A673 (cell line): ENCODE results near the gene ANO2. TPM values are rescaled to one million over a fixed set of nuclear protein-coding genes. Genes with fewer than 3 reads are reported as not detected.

Experiments used
- BruUV-seq: library from RNA; stranded (reverse); fragments of 400-500 nt; replicated peaks from 2 replicates; lab custom pipeline; 2021; lab: Mats Ljungman, UMichigan
- CTCF ChIA-PET: fragments of 300-600 bp; sonication (Branson Sonifier 250); formaldehyde crosslinking; loops from one replicate; lab custom pipeline; 2022; ENCODE audit warnings: antibody characterized with exemption; lab: Charles Lee
- POLR2A ChIA-PET: fragments of 300-600 bp; sonication (Branson Sonifier 250); formaldehyde crosslinking; loops from one replicate; lab custom pipeline; 2022; ENCODE audit warnings: antibody characterized with exemption; ENCODE audit not compliant: low non-redundant PET; lab: Charles Lee
- DNase-seq: peaks from one replicate; pipeline ENCODE4 v3.0.0-alpha.2; 2015; ENCODE audit warnings: low spot score
- H3K27ac ChIP-seq: fragments of 200-600 bp; sonication (generic); 2 replicates; pipeline ENCODE4 v1.5.1; 2016; ENCODE audit warnings: mixed run types, low read depth, mild to moderate bottlenecking, mixed read lengths, antibody characterized with exemption, low read length; ENCODE audit not compliant: poor library complexity, severe bottlenecking
- H3K27me3 ChIP-seq: fragments of 200-600 bp; sonication (generic); replicated peaks from 2 replicates; pipeline ENCODE4 v1.6.1; 2017; ENCODE audit warnings: mixed run types, low read depth, mild to moderate bottlenecking, mixed read lengths, antibody characterized with exemption, low read length; ENCODE audit not compliant: insufficient read depth, poor library complexity
- H3K36me3 ChIP-seq: fragments of 200-600 bp; sonication (generic); 2 replicates; pipeline ENCODE4 v1.6.1; 2016; ENCODE audit warnings: mixed run types, mild to moderate bottlenecking, mixed read lengths, antibody characterized with exemption, low read length; ENCODE audit not compliant: insufficient read depth, poor library complexity, severe bottlenecking
- H3K4me1 ChIP-seq: fragments of 200-600 bp; sonication (generic); 2 replicates; pipeline ENCODE4 v1.6.1; 2017; ENCODE audit warnings: mixed run types, mild to moderate bottlenecking, mixed read lengths, antibody characterized with exemption, low read length; ENCODE audit not compliant: insufficient read depth, poor library complexity, severe bottlenecking
- H3K4me3 ChIP-seq: fragments of 200-600 bp; sonication (generic); 2 replicates; pipeline ENCODE4 v1.5.1; 2016; ENCODE audit warnings: low read depth, mixed run types, mild to moderate bottlenecking, mixed read lengths, low read length; ENCODE audit not compliant: poor library complexity, severe bottlenecking
- H3K9me3 ChIP-seq: fragments of 200-600 bp; sonication (generic); 2 replicates; pipeline ENCODE4 v1.6.1; 2016; ENCODE audit warnings: mixed run types, low read depth, mild to moderate bottlenecking, mixed read lengths, antibody characterized with exemption, low read length; ENCODE audit not compliant: poor library complexity, severe bottlenecking
- CTCF ChIP-seq: fragments of 300-800, 200-600 bp; sonication (generic); conservative IDR thresholded peaks from 2 replicates; pipeline ENCODE4 v1.5.1; 2017; ENCODE audit warnings: low read depth, mild to moderate bottlenecking, antibody characterized with exemption, low read length, moderate library complexity, mixed read lengths
- EZH2 ChIP-seq: fragments of 200-600 bp; sonication (generic); IDR thresholded peaks from 2 replicates; pipeline ENCODE4 v1.6.1; 2017; ENCODE audit warnings: borderline replicate concordance, low read depth, mild to moderate bottlenecking, mixed read lengths, antibody characterized with exemption, low read length; ENCODE audit not compliant: poor library complexity, severe bottlenecking
- intact Hi-C: fragments of 100-400 bp; cut with micrococcal nuclease; formaldehyde crosslinking; loops from one replicate; pipeline ENCODE4 v1.10.0; 2022; ENCODE audit not compliant: unreplicated experiment
- total RNA-seq: library from RNA; stranded (reverse); gene quantifications from 2 replicates; pipeline ENCODE4 v1.2.3, GENCODE V29; 2021

The ANO2 gene
- total RNA-seq, 1 experiment from 2014 or later, result not detected

- H3K36me3 ChIP-seq, result no peaks in the 10 kb centered on the region
- peaks cover 22% of the 10 kb centered on the region for H3K27me3 ChIP-seq
- ChIA-PET POLR2A (no interaction called here), CTCF (no interaction called here)
- DNase-seq, result no peak
- H3K4me3 ChIP-seq, result no peak overlapping the region
- intact Hi-C loops, result no loop called here
- no peaks in the 10 kb centered on the region for H3K4me1 ChIP-seq
- no peak overlapping the region for H3K27ac ChIP-seq
- TF ChIP-seq CTCF, result no peak
- no peak for TF ChIP-seq EZH2
- BruUV-seq, result no TSS peak
- H3K9me3 ChIP-seq, result no peaks in the 10 kb centered on the region
These were observed 429.6 kb downstream of the ANO2 start for GRCh38 chr12:5515458-5515857.

DNA sequence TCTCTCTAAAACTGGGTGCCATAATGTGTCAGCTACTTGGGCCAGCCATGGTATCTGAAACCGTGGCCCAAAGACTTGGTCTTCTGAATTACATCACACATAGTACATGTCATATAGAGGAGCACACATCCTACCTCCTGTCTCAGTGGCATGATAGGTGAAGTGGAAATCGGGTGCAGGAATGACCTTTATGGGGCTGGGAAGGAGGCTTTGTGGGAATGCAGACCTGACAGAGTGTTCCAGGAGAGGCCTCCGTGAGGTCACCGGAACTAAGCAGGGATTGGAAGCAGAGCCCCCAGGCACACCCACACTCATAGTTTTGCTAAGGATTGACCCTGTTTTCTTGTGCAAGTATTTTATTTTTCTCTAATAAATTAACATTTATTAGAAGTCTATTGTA lies 430.5 kb downstream of the ANO2 start:
- CTCF ChIA-PET, result no interaction called here
- H3K9me3 ChIP-seq, result no peaks in the 10 kb centered on the region

GRCh38 chr12:5514016-5514415 lies 431.0 kb downstream of the ANO2 start:
- peaks cover 25% of the 10 kb centered on the region for H3K27me3 ChIP-seq
- no peaks in the 10 kb centered on the region for H3K4me1 ChIP-seq
- BruUV-seq, result no TSS peak
- H3K9me3 ChIP-seq, result no peaks in the 10 kb centered on the region
- ChIA-PET POLR2A (no interaction called here), CTCF (no interaction called here)
- H3K27ac ChIP-seq, result no peak overlapping the region
- no peak overlapping the region for H3K4me3 ChIP-seq
- TF ChIP-seq CTCF (no peak), EZH2 (no peak)
- intact Hi-C loops, result loop anchor here (5.0 kb wide), 1 partner anchor 342 kb away; no protein-coding TSS in a partner anchor
- DNase-seq, result no peak
- H3K36me3 ChIP-seq, result no peaks in the 10 kb centered on the region

More for the DNA sequence above, 430.5 kb downstream of the ANO2 start:
- H3K4me3 ChIP-seq, result no peak overlapping the region
- TF ChIP-seq EZH2 (no peak), CTCF (no peak)
- peaks cover 21% of the 10 kb centered on the region for H3K27me3 ChIP-seq
- intact Hi-C loops, result loop anchor here (5.0 kb wide), 1 partner anchor 342 kb away; no protein-coding TSS in a partner anchor
- no peaks in the 10 kb centered on the region for H3K36me3 ChIP-seq
- BruUV-seq, result no TSS peak
- H3K4me1 ChIP-seq, result no peaks in the 10 kb centered on the region
- DNase-seq, result no peak
- POLR2A ChIA-PET, result no interaction called here
- H3K27ac ChIP-seq, result no peak overlapping the region
